Jurkat, Clone E6-1 (cell line): ENCODE results near the gene TRAF5.
A peak's percentile ranks its signal among the peaks of the same experiment; 100 is the strongest.
"Not testable (repeated sequence)": the region's sequence is repeated elsewhere in the genome, so short reads cannot be mapped to it uniquely, and the experiment has no call there.

ENCODE experiments used
- DNase-seq: peaks from one replicate; pipeline ENCODE4 v3.0.0-alpha.2; 2011; ENCODE audit warnings: low read depth, low spot score
- H3K4me3 ChIP-seq: 2 replicates; pipeline ENCODE4 v1.5.1; 2011; ENCODE audit warnings: mild to moderate bottlenecking, low read length, control low read depth, moderate library complexity

TRAF5 gene

DNA sequence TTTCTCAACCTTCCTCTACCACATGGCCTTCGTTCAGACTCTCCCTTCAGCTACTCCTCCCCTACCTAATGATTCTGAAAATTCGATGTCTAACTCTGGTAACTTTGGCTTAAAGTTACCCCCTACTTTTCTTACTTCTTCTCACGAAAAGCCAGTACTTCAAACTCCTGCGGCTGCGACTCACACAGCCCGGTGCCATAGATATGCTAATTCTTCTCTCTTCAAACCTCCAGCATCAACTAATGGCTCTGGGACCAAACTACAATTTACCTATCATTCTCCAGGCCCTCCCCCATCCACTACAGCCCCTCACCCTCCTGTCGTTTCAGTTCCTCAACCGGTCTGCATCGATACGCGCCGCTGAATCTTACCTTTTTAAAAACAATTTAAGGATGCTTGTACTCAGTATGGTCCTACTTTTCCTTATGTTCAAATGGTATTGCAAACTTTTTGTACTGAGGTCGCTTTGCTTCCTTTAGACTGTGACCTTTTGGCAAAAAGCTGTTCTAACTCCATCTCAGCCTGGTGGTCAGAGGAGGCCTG lies 73.3 kb downstream of the TRAF5 start:
- H3K4me3 ChIP-seq, DNase-seq: not testable (repeated sequence)

DNA sequence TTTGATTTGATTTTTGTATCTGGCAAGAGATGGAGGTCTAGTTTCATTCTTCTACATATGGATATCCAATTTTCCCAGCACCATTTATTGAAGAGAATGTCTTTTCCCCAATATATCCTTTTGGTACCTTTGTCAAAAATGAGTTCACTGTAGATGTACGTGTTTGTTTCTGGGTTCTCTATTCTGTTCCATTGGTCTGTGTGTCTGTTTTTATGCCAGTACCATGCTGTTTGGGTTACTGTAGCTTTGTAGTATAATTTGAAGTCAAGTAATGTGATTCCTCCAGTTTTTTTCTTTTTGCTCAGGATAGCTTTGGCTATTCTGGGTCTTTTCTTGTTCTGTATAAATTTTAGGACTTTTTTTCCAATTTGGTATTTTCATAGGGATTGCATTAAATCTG lies 75.1 kb downstream of the TRAF5 start:
- H3K4me3 ChIP-seq, DNase-seq: not testable (repeated sequence)

- H3K4me3 ChIP-seq, DNase-seq: not testable (repeated sequence)
Observed at GRCh38 chr1:211406086-211406485, 79.5 kb downstream of the TRAF5 start.

DNA sequence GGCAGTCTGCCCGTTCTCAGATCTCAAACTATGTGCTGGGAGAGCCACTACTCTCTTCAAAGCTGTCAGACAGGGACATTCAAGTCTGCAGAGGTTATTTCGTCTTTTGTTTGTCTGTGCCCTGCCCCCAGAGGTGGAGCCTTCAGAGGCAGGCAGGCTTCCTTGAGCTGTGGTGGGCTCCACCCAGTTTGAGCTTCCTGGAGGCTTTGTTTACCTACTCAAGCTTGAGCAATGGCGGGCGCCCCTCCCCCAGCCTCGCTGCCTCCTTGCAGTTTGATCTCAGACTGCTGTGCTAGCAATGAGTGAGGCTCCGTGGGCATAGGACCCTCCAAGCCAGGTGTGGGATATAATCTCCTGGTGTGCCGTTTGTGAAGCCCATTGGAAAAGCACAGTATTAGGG lies 81.1 kb downstream of the TRAF5 start:
- DNase-seq, result peak; percentile 25
- not testable (repeated sequence) for H3K4me3 ChIP-seq

DNA sequence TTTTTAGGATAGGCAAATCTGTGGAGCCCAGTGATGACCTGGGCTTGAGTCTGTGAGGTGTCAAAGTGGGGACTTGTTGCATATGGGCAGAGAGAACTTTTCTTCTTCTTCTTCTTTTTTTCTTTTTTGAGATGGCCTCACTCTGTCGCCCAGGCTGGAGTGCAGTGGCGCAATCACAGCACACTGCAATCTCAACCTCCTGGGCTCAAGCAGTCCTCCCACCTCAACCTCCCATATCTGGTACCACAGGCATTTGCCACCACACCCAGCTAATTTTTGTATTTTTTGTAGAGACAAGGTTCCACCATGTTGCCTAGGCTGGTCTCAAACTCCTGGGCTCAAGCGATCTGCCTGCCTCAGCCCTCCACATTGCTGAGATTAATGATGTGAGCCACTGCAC lies 85.0 kb downstream of the TRAF5 start:
- no peak for DNase-seq
- no peak overlapping the region for H3K4me3 ChIP-seq

GRCh38 chr1:211415700-211416099 lies 89.1 kb downstream of the TRAF5 start:
- H3K4me3 ChIP-seq, result no peak overlapping the region
- no peak for DNase-seq

DNA sequence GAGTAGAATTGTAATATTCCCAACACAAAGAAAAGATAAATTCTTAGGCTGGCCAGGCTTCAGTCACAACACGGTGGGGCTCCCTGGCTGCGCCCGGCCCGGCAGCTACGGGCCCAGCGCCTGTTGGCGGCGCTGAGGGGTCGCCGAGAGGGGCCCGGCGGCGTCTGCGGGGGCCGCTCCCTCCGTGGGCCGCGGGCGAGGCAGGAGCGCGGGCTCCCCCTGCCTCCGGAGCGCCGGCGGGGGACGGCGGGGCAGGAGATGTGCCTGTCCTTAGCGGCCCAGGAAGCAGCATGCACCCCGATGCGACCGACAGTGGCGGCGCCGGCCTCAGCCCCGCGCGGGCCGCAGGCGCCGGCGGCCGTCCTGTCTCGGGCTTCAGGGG lies 89.6 kb downstream of the TRAF5 start:
- DNase-seq, H3K4me3 ChIP-seq: not testable (repeated sequence)

DNA sequence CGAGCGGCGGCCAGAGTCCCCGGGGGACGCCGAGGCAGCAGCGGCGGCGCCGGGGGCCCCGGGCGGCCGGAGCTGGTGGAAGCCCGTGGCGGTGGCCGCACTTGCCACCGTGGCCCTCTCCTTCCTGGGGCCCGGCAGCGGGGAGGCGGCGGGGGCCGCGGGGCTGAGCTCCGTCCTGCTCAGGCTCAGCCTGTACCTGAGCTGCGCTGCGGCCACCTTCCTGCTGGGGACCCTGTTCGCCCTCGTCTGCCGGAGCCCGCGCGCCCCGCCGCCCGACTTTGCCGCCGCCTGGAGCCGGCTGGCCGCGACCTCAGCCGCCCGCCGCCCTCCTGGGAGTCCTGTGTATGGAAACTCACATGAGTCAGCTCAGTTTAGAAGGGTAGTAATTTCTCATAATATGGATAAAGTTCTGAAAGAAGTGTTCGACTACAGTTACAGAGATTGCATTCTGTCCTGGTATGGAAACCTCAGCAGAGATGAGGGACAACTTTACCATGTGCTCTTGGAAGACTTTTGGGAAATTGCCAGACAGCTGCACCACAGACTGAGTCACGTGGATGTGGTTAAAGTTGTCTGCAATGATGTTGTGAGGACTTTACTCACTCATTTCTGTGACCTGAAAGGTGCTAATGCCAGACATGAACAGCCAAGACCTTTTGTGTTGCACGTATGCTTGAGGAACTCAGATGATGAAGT lies 90.1 kb downstream of the TRAF5 start:
- DNase-seq, result peak; percentile 7
- H3K4me3 ChIP-seq, result not testable (repeated sequence)

DNA sequence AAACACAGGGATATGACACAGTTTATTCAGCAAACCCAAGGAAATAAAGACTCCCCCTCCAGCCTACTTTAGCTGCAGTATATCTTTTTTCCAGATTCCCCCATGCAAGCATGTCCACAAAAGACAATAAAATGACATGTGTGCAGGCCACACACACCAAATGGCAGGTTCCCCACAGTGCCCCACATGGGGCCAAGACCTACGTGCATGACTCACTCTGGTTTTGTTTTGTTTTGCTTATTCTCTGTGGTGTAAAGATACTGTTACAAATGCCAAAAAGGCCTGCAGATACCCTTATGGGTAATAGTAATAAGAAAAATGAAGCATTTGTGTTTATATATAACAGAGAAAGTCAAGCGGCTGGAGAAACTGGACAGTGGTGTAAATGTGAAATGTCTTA lies 93.8 kb downstream of the TRAF5 start:
- no peak overlapping the region for H3K4me3 ChIP-seq
- no peak for DNase-seq

GRCh38 chr1:211420845-211421454 lies 94.3 kb downstream of the TRAF5 start:
- no peak overlapping the region for H3K4me3 ChIP-seq
- DNase-seq, result no peak

DNA sequence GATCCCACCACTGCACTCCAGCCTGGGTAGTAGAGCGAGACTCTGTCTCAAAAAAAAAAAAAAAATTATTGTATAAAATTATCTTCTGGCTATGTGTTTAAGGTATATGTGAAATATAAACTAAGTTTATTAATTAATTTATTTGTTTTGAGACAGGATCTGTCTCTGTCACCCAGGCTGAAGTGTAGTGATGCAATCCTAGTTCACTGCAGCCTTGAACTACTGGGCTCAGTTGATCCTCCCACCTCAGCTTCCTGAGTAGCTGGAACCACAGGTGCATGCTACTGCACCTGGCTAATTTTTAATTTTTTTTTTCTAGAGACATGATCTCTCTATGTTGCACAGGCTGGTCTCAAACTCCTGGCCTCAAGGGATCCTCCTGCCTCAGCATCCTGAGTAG lies 97.4 kb downstream of the TRAF5 start:
- DNase-seq, result peak; percentile 6
- H3K4me3 ChIP-seq, result no peak overlapping the region
